Tongue (tissue), 2 donors: Measurements from ENCODE around the gene TLCD3A. TPM values are rescaled to one million over a fixed set of nuclear protein-coding genes. Genes with fewer than 3 reads are reported as not detected.
"Not testable (repeated sequence)": the region's sequence is repeated elsewhere in the genome, so short reads cannot be mapped to it uniquely, and the experiment has no call there.

Experiments
- DNase-seq: peaks from one replicate; pipeline ENCODE4 v3.0.0-alpha.2; 2015
- total RNA-seq: library from RNA; depleted of rRNA; stranded (reverse); fragments of >200 nt; gene quantifications from one replicate; pipeline ENCODE4 v1.2.3, GENCODE V29; 2014

TLCD3A gene
- total RNA-seq, 1 donor from 2014 or later: 9.7 TPM

DNA sequence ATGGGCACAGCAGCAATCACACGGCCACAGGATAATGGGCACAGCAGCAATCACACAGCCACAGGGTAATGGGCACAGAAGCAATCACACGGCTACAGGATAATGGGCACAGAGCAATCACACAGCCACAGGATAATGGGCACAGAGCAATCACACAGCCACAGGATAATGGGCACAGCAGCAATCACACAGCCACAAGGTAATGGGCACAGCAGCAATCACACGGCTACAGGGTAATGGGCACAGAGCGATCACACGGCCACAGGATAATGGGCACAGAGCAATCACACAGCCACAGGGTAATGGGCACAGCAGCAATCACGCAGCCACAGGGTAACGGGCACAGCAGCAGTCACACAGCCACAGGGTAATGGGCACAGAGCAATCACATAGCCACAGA, 17.0 kb downstream of the TLCD3A start:
- DNase-seq: not testable (repeated sequence)

DNA sequence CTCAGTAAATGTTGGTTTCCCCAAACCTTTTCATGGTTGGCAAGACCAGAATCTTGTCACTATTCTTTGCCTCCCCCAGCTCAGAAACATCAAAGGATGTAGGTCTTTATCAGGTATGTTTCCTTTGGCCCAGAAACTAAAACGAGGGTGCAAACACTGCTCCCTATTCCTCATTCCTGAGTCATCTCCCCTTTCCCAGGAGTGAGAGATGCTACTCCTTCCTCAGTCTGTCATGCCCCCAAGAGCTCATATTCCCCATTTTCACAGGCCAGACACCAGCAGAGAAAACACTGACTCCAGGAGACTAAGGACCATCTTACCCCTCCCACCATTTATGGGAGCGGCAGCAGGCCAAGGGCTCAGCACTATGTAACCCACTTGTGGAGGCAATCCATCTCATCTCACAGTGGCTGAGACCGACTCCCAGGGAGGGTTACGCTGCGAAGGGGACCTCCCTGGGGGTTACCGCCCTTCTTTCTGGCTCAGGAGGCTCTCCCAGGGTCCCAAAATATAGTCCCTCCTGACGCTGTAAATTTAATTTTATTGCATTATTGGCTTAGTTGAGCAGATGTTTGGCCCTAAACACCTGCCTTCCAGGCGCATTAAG, 18.1 kb downstream of the TLCD3A start:
- no peak for DNase-seq

- DNase-seq: peak; percentile 49
Measured at GRCh38 chr17:751269-752001, 19.0 kb downstream of the TLCD3A start.

DNA sequence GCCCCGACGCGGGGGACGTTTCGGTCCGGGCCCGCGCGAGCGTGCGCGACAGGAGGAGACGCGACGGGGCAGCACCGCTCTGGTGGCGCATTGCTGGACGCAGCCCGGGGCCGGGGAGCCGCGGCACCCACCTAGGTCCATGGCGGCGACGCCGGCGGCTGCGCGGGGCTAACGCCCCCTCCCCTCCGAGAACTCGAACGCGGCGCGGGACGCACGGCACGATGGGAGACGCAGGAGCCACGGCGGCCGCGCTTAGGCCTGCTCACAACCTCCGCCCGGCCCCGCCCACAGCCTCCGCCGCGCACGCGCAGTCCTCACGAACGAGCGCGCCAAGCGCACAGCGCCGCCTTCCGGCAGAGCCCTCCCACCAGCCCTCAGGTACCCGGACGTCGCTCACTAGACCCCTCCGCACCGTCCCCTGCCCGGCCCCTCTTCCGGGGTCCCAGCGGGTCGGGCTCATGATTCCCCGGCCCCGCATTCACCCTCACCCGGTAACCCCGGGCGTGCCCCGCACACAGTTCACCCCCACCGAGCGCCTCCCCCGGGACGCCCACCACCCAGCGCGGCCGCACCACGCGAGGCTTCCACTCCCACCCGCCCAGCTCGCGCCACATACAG, 19.7 kb downstream of the TLCD3A start, which contains the start of gene GEMIN4:
GEMIN4 (minus strand) TSS at position 263 of the 618 bp plus-strand sequence; CDS start at position 141, 122 bp downstream.
- DNase-seq: peak; percentile 97

- peak; percentile 89 for DNase-seq
Measured at GRCh38 chr17:752620-753219, 20.3 kb downstream of the TLCD3A start.

GRCh38 chr17:753418-753817, 21.0 kb downstream of the TLCD3A start:
- peak; percentile 8 for DNase-seq

- not testable (repeated sequence) for DNase-seq
Measured at GRCh38 chr17:755319-755961, 23.0 kb downstream of the TLCD3A start.

DNA sequence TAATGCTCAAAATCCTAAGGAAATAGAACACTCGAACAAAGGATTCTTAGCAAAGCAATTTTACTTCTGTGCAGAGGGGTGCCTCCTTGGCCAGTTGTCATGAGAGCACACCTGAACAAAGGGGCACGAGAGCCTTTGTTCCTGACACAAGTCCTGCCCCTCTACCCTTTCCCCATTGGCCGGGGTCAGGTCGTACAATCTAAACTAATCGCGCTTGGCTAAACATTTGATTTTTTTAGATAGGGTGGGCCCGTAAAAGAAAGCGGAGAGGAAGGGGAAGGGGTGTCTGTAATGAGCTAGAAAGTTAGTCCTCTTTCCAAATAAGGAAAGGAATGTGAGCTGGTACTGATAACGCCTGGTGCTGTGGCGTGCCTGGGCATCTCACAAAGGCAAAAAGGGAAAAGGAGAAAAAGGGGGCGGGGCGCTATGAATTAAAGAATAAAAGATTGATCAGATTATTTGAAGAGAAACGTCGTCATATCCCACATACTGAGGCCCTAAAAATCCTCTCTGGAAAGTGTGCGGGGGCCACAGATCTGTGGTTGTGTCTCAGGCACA, 23.7 kb downstream of the TLCD3A start:
- DNase-seq: not testable (repeated sequence)

DNA sequence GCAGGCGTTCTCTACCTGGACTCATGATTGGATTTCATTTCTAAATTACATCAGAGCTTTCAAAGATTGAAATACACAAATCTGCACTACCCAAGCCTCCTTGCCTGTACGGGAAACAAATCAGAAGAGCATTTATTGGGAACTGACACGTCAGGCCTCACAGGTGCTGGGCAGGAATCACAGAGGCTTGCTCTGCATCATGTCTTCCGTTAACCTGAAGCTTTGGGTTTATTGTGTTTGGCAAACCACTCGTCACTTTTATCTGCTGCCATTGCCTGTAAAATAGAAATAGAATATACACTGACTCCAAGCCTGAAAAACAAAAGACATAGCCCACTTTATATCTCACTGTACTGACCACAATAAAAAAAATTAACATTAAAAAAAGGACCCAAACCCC, 27.6 kb downstream of the TLCD3A start:
- no peak for DNase-seq

DNA sequence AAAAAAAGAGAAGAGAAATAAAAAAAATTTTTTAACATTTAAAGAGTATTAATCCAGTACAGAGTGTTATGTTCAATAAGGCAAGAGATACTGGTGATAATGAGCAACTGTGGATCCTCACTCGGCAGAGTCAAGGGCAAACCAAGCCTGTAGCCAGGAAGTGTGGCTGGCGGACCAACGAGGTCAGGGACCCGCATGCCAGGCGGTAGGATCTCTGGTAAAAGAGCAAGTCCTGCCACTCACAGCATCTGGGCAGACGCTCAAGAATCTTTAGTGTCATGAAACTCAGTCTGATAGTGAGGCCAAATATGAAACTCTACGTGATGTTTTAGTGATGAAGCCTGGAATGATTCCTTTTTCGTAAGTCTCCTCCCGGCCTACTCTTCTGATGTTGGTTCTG, 28.0 kb downstream of the TLCD3A start:
- DNase-seq: no peak

DNA sequence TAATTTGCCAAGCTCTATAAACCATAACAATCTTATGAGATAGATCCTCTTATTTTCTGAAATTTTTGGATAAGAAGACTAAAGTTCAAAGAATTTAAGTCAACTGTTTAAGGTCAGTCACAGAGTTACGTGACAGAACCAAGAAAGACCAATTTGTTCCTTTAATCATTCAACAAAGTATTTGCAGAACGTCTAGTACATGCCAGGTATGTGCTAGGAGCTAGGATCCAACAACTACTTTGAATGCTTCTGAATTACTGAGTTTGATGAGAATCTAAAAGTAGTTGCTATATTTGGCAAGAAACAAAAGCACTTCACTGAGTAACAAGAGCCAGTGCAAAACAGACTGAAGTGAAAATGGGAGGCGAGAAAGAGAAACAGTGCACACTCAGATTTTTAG, 34.7 kb downstream of the TLCD3A start:
- DNase-seq: no peak

- DNase-seq: no peak
Measured at GRCh38 chr17:773016-773415, 40.6 kb downstream of the TLCD3A start.

DNA sequence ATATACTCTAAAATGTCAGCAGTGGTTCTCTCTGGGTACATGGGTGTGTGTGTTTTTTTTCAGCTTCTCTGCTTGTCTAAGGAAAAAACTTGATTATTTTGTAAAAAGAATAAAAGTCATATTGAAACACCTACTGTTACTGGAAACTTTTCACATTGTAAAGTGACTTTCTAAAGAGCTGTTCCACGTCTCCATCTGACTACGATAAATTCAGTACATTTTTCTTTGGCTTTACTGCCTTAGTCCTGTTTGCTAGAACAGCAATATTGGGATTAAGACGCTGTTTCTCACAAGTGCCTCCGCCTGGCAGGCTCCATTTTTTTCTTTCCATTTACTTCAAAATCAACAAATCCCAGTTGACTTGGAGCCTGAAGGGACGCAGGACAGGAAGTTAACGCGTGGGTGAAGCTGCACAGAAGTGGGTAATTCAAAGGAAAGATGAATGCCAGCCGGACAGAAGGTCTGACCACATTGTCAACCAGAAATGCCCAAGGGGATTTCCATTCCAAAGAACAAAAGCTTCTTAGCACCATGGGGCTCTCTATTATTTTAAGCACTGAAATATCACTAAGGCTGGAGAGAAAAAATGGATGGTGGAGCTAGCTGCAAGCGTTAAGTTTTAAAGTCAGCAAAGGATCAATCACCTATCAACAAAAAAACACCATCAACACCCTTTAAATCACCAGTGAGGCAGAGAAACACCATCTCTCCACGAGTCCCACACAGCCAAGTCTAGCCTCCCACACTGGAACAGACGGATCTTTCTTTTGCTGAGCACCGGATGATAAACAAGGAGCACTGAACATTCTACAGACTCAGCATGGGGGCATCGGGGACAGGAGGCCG, 41.3 kb downstream of the TLCD3A start:
- no peak for DNase-seq

DNA sequence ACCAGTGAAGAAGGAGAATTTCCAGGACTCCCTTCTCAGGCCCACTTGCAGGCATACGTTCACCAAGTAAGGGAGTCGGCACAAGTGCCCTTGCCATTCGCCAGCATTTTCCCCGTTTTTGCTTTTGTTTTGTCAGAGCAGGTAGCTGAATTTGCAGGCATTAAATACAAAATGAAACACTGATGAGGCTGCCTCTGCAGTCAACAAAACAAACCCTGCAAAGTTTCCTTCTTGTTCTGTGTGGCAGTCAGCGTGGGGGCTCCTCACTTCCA, 41.9 kb downstream of the TLCD3A start:
- DNase-seq: no peak

GRCh38 chr17:778096-778495, 45.7 kb downstream of the TLCD3A start:
- DNase-seq: no peak

DNA sequence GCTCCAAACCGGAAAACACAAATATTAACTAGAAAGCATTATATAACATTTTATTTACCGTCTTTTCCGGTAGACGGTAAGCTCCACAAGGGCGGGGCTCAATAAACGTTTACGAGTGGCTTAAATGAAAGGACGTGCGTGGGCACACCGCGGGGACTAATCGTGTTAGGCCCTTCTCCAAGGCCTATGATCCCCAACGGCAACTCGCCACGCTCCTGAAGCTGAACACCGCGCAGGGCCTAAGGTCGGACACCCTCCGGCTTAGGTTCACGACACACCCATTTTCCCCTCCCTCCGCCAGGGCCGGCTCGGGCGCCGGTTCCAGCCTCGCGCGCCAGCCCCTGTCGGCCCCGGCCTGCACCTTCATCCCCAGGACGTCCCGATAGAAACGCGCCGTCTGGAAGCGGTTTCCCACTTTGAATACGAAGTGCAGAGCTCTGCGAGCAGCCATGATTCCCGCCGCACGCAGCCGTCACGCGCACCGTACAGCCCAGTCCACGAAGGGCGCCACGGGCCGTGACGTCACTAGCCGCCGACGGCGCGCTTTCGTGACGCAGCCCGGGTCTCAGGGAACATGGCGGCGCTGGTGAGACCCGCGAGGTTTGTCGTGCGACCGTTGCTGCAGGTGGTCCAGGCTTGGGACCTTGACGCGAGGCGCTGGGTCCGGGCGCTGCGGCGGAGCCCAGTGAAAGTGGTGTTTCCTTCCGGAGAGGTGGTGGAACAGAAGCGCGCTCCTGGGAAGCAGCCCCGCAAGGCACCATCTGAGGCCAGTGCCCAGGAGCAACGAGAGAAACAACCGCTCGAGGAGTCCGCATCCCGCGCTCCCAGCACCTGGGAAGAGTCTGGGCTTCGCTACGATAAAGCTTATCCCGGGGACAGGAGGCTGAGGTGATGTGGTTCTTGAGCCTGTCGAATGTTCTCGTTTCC, 49.7 kb downstream of the TLCD3A start, which contains the start of the genes GLOD4 and MRM3:
GLOD4 (minus strand) TSS at position 476 of the 927 bp plus-strand sequence; CDS start at position 451, 25 bp downstream.
MRM3 (plus strand) TSS at position 549 of the 927 bp plus-strand sequence; CDS start at position 575, 26 bp downstream.
- DNase-seq: peak; percentile 96

DNA sequence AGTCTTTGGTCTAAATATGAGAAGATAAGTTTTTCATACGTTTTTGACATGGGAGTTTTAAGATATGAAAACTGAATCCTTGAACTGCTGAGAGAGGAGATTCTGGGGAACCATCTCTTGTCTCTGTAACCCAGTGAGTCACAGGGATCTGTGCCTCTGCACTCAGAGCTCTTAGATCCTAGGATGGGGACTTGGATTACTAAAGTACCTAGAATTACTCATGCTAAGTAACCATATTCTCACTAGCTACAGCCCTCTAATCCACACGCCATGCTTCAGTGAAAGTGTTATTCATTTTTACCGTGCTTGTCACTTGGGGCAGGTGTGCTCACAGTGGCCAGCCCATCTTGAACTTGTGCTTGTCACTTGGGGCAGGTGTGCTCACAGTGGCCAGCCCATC, 51.7 kb downstream of the TLCD3A start:
- DNase-seq: no peak

GRCh38 chr17:785901-786300, 53.5 kb downstream of the TLCD3A start:
- not testable (repeated sequence) for DNase-seq

GRCh38 chr17:787641-788221, 55.3 kb downstream of the TLCD3A start:
- no peak for DNase-seq

DNA sequence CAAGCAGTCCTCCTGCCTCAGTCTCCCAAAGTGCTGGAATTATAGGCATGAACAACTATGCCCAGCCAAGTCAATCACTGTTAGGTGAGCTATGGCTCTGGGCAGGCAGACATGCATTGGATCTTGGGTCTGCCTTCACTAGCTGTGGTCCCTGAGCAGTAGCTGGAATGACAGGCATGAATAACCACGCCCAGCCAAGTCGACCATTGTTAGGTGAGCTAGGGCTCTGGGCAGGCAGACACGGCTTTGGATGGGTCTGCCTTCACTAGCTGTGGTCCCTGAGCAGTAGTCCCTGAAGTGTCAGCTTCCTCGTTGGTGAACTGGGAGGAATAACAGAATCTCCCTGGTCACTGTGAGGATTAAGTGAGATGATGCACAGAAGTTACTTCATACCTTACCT, 56.2 kb downstream of the TLCD3A start:
- no peak for DNase-seq
